GM19467 (cell line): ENCODE measurements around the gene LGMN.
"Not testable (repeated sequence)": the region's sequence is repeated elsewhere in the genome, so short reads cannot be mapped to it uniquely, and the experiment has no call there.

ENCODE experiments used
- ATAC-seq: cut with Tn5 transposase; IDR thresholded peaks from one replicate; pipeline ENCODE4 v1.9.1; 2021; ENCODE audit warnings: mild to moderate bottlenecking, moderate library complexity; ENCODE audit not compliant: unreplicated experiment

Gene LGMN

GRCh38 chr14:92698393-92698792 is 50.0 kb downstream of the LGMN start:
- no peak for ATAC-seq

GRCh38 chr14:92696366-92696765 is 52.1 kb downstream of the LGMN start:
- ATAC-seq: no peak

GRCh38 chr14:92695562-92695961 is 52.9 kb downstream of the LGMN start:
- no peak for ATAC-seq

- ATAC-seq: no peak
Observed at GRCh38 chr14:92694807-92695206, 53.6 kb downstream of the LGMN start.

- ATAC-seq: no peak
Observed at GRCh38 chr14:92693998-92694795, 54.2 kb downstream of the LGMN start.

GRCh38 chr14:92692822-92693226 is 55.6 kb downstream of the LGMN start:
- ATAC-seq: no peak

GRCh38 chr14:92690171-92691011 is 58.0 kb downstream of the LGMN start:
- no peak for ATAC-seq

GRCh38 chr14:92688434-92689375 is 59.7 kb downstream of the LGMN start:
- ATAC-seq: no peak

- no peak for ATAC-seq
Observed at GRCh38 chr14:92687681-92688433, 60.6 kb downstream of the LGMN start.

GRCh38 chr14:92686900-92687427 is 61.5 kb downstream of the LGMN start:
- ATAC-seq: no peak

- ATAC-seq: no peak
Observed at GRCh38 chr14:92686411-92686899, 62.0 kb downstream of the LGMN start.

- ATAC-seq: no peak
Observed at GRCh38 chr14:92685784-92686355, 62.6 kb downstream of the LGMN start.

- no peak for ATAC-seq
Observed at GRCh38 chr14:92684801-92685560, 63.4 kb downstream of the LGMN start.

GRCh38 chr14:92683041-92683440 is 65.4 kb downstream of the LGMN start:
- ATAC-seq: no peak

GRCh38 chr14:92680781-92681650 is 67.4 kb downstream of the LGMN start:
- ATAC-seq: no peak

- ATAC-seq: not testable (repeated sequence)
Observed at GRCh38 chr14:92680330-92680729, 68.1 kb downstream of the LGMN start.

GRCh38 chr14:92679246-92679645 is 69.2 kb downstream of the LGMN start:
- ATAC-seq: no peak

- ATAC-seq: no peak
Observed at GRCh38 chr14:92678766-92679165, 69.7 kb downstream of the LGMN start.
